Heart left ventricle (tissue), 13 donors: Measurements from ENCODE around the gene RGMA.

Experiments used
- POLR2A ChIP-seq, 2 donors: fragments of 450-650 bp; IDR thresholded peaks; one replicate each; pipeline ENCODE4 v1.6.1; 2017; ENCODE audit warnings: antibody characterized with exemption in 2 of 2, mild to moderate bottlenecking in 2 of 2, moderate library complexity in 2 of 2
- TF ChIP-seq, protein P1 (sequence below), 12 donors: fragments of 200-600 bp; sonication (generic) in 4 of 12; IDR thresholded peaks; one replicate each; pipeline versions ENCODE4 v1.5.0 to v1.8.0; 2018 to 2022; ENCODE audit warnings: antibody characterized with exemption in 12 of 12, mild to moderate bottlenecking in 5 of 12
- donor health status: ischemic (EF 13 %, LVEDD 7.1; RV severe dilation, severe dysfunction).
- donor health status: DM: no; HTN: yes; CAD: no.
- donor health status: DM: no; HTN: no; CAD: no.
- donor health status: ischemic (EF 25% LVEDD 6.9; RV normal size, moderate dysfunction).
- donor health status: ischemic (EF 25% LVEDD 5.7; RV mildly dilated, moderate dysfunction).
- donor health status: ischemic (EF 35%, LVEDD 5.7; RV mildly dilated, moderate dysfunction).
- donor health status: nonischemic (EF 11% LVEDD 7.7; RV severe dilation, severe dysfunction).
- donor health status: DM: yes; HTN: yes; CAD: no.
- donor health status: PGD.
- donor health status: ischemic (EF 29% LVEDD 5.4; RV normal size, mild dysfunction).
- donor health status: nonischemic (EF 23%, LVEDD 6.1; RV moderate dilation, normal function).

DNA sequence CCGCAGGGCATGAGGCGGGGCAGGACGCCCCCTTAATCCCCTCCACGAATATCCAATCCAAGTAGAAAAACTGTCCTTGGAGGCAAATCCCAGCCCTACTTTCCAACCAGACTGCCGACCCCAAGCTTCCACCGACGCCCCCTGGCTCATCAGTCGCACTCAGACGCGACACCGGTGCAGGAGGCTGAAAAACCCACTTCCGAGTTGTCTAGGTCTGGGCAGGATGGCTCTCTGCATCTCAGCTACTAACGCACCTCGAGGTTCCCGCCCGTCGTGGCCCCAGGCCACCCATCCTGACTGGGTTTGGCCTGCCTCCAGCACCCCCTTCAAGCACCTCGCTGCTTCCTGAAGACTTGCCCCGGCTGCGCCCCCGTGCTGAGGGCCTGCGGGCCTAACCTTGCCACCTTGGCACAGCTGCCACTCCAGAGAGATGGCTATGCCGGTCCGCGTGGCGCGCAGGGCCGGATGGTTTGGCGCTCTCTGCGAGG, 15.5 kb downstream of the RGMA start:
- TF ChIP-seq POLR2A (IDR thresholded peaks at IDR 0.05) = no peak
- TF ChIP-seq, protein P1, sequence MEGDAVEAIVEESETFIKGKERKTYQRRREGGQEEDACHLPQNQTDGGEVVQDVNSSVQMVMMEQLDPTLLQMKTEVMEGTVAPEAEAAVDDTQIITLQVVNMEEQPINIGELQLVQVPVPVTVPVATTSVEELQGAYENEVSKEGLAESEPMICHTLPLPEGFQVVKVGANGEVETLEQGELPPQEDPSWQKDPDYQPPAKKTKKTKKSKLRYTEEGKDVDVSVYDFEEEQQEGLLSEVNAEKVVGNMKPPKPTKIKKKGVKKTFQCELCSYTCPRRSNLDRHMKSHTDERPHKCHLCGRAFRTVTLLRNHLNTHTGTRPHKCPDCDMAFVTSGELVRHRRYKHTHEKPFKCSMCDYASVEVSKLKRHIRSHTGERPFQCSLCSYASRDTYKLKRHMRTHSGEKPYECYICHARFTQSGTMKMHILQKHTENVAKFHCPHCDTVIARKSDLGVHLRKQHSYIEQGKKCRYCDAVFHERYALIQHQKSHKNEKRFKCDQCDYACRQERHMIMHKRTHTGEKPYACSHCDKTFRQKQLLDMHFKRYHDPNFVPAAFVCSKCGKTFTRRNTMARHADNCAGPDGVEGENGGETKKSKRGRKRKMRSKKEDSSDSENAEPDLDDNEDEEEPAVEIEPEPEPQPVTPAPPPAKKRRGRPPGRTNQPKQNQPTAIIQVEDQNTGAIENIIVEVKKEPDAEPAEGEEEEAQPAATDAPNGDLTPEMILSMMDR (IDR thresholded peaks at IDR 0.05) = no peak
